T-helper 1 cell treated with Interleukin-12 subunit alpha and Interleukin-12 subunit beta and Interleukin-4 antibody, amounts not matched to agents 30 ng/mL and 1 ng/mL, for 36 hours (primary cell): Measurements from ENCODE around the gene PACSIN2. TPM values are rescaled to one million over a fixed set of nuclear protein-coding genes. Genes with fewer than 3 reads are reported as not detected.

ENCODE experiments used
- intact Hi-C: fragments of 100-400 bp; cut with micrococcal nuclease; formaldehyde crosslinking; loops from one replicate; pipeline ENCODE4 v1.15.1; 2024
- total RNA-seq: library from RNA; stranded (reverse); gene quantifications from 2 replicates; pipeline ENCODE4 v1.2.3, GENCODE V29; 2022

Gene PACSIN2
- total RNA-seq, 1 donor from 2014 or later: 30.0 TPM

- intact Hi-C loops: no loop called here
Measured at GRCh38 chr22:42871146-42872050, 143.6 kb downstream of the PACSIN2 start.

- intact Hi-C loops: no loop called here
Measured at GRCh38 chr22:42869888-42870480, 145.0 kb downstream of the PACSIN2 start.

- intact Hi-C loops: no loop called here
Measured at GRCh38 chr22:42869463-42869862, 145.5 kb downstream of the PACSIN2 start.

GRCh38 chr22:42868751-42869251 lies 146.1 kb downstream of the PACSIN2 start:
- intact Hi-C loops: no loop called here

GRCh38 chr22:42866100-42866499 lies 148.8 kb downstream of the PACSIN2 start:
- intact Hi-C loops: no loop called here

GRCh38 chr22:42865536-42865935 lies 149.4 kb downstream of the PACSIN2 start:
- intact Hi-C loops: no loop called here

GRCh38 chr22:42863349-42863961 lies 151.5 kb downstream of the PACSIN2 start:
- intact Hi-C loops: no loop called here

GRCh38 chr22:42862045-42862734 lies 152.8 kb downstream of the PACSIN2 start:
- intact Hi-C loops: no loop called here

GRCh38 chr22:42860968-42861367 lies 154.0 kb downstream of the PACSIN2 start:
- intact Hi-C loops: no loop called here

- intact Hi-C loops: loop anchor here (1.0 to 2.0 kb wide), 7 partner anchors 37 to 276 kb away; partner anchors contain the start of genes BIK, CYB5R3, PACSIN2 and TTLL1
Measured at GRCh38 chr22:42857845-42858481, 157.0 kb downstream of the PACSIN2 start.

GRCh38 chr22:42856865-42857704 lies 157.9 kb downstream of the PACSIN2 start, which contains the start of gene ARFGAP3:
Gene ARFGAP3 (minus strand): TSS chr22:42857273. CDS start chr22:42857182, 91 bp downstream.
- intact Hi-C loops: loop anchor here (1.0 to 2.0 kb wide), 7 partner anchors 38 to 275 kb away; partner anchors contain the start of genes BIK, CYB5R3, PACSIN2 and TTLL1

GRCh38 chr22:42856179-42856864 lies 158.6 kb downstream of the PACSIN2 start:
- intact Hi-C loops: loop anchor here (2.0 kb wide), 2 partner anchors 38 to 208 kb away; partner anchors contain the start of gene CYB5R3

- intact Hi-C loops: loop anchor here (2.0 kb wide), 2 partner anchors 39 to 207 kb away; partner anchors contain the start of gene CYB5R3
Measured at GRCh38 chr22:42855721-42856120, 159.2 kb downstream of the PACSIN2 start.

GRCh38 chr22:42855211-42855610 lies 159.7 kb downstream of the PACSIN2 start:
- intact Hi-C loops: no loop called here

- intact Hi-C loops: no loop called here
Measured at GRCh38 chr22:42848941-42849550, 165.9 kb downstream of the PACSIN2 start.

GRCh38 chr22:42847110-42847509 lies 167.8 kb downstream of the PACSIN2 start:
- intact Hi-C loops: no loop called here

- intact Hi-C loops: no loop called here
Measured at GRCh38 chr22:42844756-42845155, 170.2 kb downstream of the PACSIN2 start.

GRCh38 chr22:42842658-42843370 lies 172.1 kb downstream of the PACSIN2 start:
- intact Hi-C loops: no loop called here
